Suprapubic skin (tissue), 4 donors: Measurements from ENCODE around the gene KNDC1. TPM values are rescaled to one million over a fixed set of nuclear protein-coding genes. Genes with fewer than 3 reads are reported as not detected.

Experiments used
- DNase-seq, 2 donors: peaks; one replicate each; pipeline ENCODE4 v3.0.0-alpha.2; 2019; ENCODE audit warnings: low spot score in 2 of 2
- H3K27ac ChIP-seq: fragments of 200-600 bp; sonication (generic); one replicate; pipeline ENCODE4 v1.5.1; 2019
- H3K27me3 ChIP-seq: fragments of 200-600 bp; sonication (generic); one replicate; pipeline ENCODE4 v1.5.1; 2019
- H3K36me3 ChIP-seq: fragments of 200-600 bp; sonication (generic); one replicate; pipeline ENCODE4 v1.5.1; 2019
- H3K4me1 ChIP-seq: fragments of 200-600 bp; sonication (generic); one replicate; pipeline ENCODE4 v1.5.1; 2019
- H3K4me3 ChIP-seq: fragments of 200-600 bp; sonication (generic); one replicate; pipeline ENCODE4 v1.5.1; 2019; ENCODE audit warnings: mild to moderate bottlenecking
- H3K9me3 ChIP-seq: fragments of 200-600 bp; sonication (generic); one replicate; pipeline ENCODE4 v1.5.1; 2019
- EP300 ChIP-seq: sonication (generic); formaldehyde crosslinking; IDR thresholded peaks from one replicate; pipeline ENCODE4 v1.6.1; 2017; ENCODE audit warnings: antibody characterized with exemption
- POLR2A ChIP-seq, 2 donors: fragments of 450-650 bp; IDR thresholded peaks; one replicate each; pipeline ENCODE4 v1.6.1; 2017; ENCODE audit warnings: antibody characterized with exemption in 2 of 2, mild to moderate bottlenecking in 2 of 2, moderate library complexity in 2 of 2
- POLR2AphosphoS5 ChIP-seq, 3 donors: sonication (generic); formaldehyde crosslinking; IDR thresholded peaks; one replicate each; pipeline ENCODE4 v1.6.1; 2017; ENCODE audit warnings: antibody characterized with exemption in 3 of 3
- WGBS: methylation state at CpG from one replicate; pipeline ENCODE4 v1.1.5; 2018; 5-methylcytosine and 5-hydroxymethylcytosine counted together
- total RNA-seq, 4 donors: library from RNA; depleted of rRNA; stranded (reverse); fragments of >200 nt; gene quantifications; one replicate each; pipeline ENCODE4 v1.1.0, GENCODE V29; 2016
- TF ChIP-seq, protein P1 (sequence below), 2 donors: fragments of 200-600 bp in 1 of 2; fragments of 450-650 bp in 1 of 2; sonication (generic) in 1 of 2; IDR thresholded peaks; one replicate each; pipeline ENCODE4 v1.5.1; 2016 to 2019; ENCODE audit warnings: antibody characterized with exemption in 2 of 2, mild to moderate bottlenecking in 1 of 2, moderate library complexity in 1 of 2

The KNDC1 gene
- total RNA-seq, 4 donors from 2014 or later = 0.08 to 2.5 (median 0.58) TPM

DNA sequence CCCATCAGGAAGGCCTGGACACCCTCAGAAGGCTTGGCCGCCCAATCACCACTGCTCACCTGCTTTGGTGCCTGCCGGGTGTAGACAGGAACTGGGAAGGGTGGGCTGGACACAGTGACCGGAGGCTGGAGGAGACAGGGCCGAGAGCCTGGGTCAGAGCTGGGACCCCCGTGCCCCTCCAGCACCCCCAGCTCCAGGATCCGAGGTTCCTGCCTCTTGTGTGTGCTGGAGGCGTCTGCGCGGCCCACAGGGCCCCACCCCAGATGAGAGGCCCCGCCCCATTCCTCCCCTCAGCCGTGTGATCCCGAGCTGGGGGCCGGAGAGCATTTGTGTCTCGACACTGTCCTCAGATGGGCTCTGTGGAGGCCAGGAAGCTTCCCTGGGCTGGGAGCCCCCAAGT lies 107.3 kb downstream of the KNDC1 start:
- Histone ChIP-seq H3K4me1 (peaks cover 15% of the 10 kb centered on the region), H3K36me3 (peaks cover 7% of the 10 kb centered on the region), H3K9me3 (no peaks in the 10 kb centered on the region), H3K4me3 (no peak overlapping the region), H3K27me3 (no peaks in the 10 kb centered on the region), H3K27ac (no peak overlapping the region)
- no CpG with 5 or more reads among the region's 14 CpGs for WGBS
- TF ChIP-seq EP300 = no peak
- TF ChIP-seq, protein P1, sequence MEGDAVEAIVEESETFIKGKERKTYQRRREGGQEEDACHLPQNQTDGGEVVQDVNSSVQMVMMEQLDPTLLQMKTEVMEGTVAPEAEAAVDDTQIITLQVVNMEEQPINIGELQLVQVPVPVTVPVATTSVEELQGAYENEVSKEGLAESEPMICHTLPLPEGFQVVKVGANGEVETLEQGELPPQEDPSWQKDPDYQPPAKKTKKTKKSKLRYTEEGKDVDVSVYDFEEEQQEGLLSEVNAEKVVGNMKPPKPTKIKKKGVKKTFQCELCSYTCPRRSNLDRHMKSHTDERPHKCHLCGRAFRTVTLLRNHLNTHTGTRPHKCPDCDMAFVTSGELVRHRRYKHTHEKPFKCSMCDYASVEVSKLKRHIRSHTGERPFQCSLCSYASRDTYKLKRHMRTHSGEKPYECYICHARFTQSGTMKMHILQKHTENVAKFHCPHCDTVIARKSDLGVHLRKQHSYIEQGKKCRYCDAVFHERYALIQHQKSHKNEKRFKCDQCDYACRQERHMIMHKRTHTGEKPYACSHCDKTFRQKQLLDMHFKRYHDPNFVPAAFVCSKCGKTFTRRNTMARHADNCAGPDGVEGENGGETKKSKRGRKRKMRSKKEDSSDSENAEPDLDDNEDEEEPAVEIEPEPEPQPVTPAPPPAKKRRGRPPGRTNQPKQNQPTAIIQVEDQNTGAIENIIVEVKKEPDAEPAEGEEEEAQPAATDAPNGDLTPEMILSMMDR (IDR thresholded peaks at IDR 0.05) = no peak
- TF ChIP-seq POLR2A (IDR thresholded peaks at IDR 0.05) = no peak
- TF ChIP-seq POLR2AphosphoS5 (IDR thresholded peaks at IDR 0.05) = no peak
- no peak for DNase-seq

DNA sequence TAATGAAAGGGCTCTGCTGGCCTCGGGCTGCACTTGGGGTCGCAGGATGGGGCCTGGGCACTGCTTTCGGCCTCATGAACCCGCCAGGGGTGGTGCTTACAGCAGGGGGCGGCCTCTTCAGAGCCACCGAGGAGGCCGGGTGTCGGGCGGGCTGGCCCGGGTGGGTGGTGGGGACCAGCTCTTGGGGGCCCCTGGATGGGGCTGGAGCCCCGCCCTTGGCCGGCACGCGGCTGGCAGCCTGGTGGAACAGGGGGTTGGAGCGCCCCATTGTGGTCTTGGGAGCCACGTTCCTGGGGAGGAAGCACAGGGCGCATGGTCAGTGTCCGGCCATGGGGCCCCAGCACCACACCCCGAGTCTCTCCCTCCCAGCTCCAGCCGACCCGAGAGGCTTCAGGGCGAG lies 107.8 kb downstream of the KNDC1 start:
- no peak overlapping the region for H3K27ac ChIP-seq
- no peaks in the 10 kb centered on the region for H3K27me3 ChIP-seq
- H3K9me3 ChIP-seq = no peaks in the 10 kb centered on the region
- peaks cover 7% of the 10 kb centered on the region for H3K36me3 ChIP-seq
- peaks cover 9% of the 10 kb centered on the region for H3K4me1 ChIP-seq
- 91% methylated on average over 18 of the region's 22 CpGs for WGBS
- H3K4me3 ChIP-seq = no peak overlapping the region
- no peak for DNase-seq
- TF ChIP-seq POLR2A (IDR thresholded peaks at IDR 0.05) (no peak), POLR2AphosphoS5 (IDR thresholded peaks at IDR 0.05) (no peak), EP300 (no peak)
- TF ChIP-seq, protein P1 (IDR thresholded peaks at IDR 0.05) = no peak

DNA sequence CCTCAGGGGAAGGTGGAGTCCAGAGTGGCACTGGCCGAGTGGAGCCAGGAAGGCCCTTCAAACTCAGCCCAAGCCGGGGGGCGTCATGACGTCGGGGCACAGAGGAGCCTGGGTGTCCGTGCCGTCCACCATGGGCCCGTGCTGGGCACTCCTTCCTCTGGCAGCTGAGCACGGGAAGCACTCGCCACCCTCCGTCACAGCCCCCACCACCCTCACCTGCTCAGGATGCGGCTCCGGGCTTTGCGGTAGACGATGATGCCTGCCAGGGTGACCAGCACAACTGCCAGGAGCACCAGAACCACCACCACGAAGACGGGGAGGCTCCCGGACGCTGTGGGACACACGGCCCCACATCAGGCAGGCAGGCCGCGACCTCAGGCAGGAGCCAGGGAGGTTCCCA lies 108.5 kb downstream of the KNDC1 start:
- Histone ChIP-seq H3K4me3 (no peak overlapping the region), H3K27me3 (no peaks in the 10 kb centered on the region), H3K4me1 (peaks cover 5% of the 10 kb centered on the region), H3K36me3 (peaks cover 7% of the 10 kb centered on the region), H3K9me3 (no peaks in the 10 kb centered on the region), H3K27ac (no peak overlapping the region)
- WGBS = 88% methylated on average over 7 of the region's 22 CpGs
- no peak for TF ChIP-seq POLR2AphosphoS5 (IDR thresholded peaks at IDR 0.05)
- DNase-seq = no peak

DNA sequence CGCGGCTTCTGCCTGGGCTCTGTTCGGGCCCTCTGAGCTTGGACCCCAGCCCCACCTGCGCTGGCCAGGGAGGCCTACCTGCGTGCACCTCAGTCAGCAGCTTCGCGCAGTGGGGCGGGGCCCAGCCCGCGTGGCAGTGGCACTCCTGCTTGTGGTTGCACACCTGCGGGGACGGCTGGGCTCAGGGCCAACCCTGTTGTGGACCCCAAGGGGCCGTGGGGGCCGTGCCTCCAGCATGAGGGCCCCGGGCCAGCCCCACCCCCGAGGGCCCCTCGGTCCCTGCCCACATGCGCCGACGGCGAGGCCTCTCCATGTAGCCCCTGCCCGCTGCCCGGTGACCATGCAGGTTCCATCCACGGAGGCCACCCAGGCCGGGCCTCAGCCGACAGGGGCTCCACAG lies 109.3 kb downstream of the KNDC1 start:
- H3K4me3 ChIP-seq = no peak overlapping the region
- peaks cover 7% of the 10 kb centered on the region for H3K36me3 ChIP-seq
- 100% methylated on average over 1 of the region's 26 CpGs for WGBS
- no peaks in the 10 kb centered on the region for H3K27me3 ChIP-seq
- no peaks in the 10 kb centered on the region for H3K9me3 ChIP-seq
- TF ChIP-seq, protein P1 (IDR thresholded peaks at IDR 0.05) = no peak
- TF ChIP-seq EP300 = no peak
- TF ChIP-seq POLR2A (IDR thresholded peaks at IDR 0.05) = no peak
- TF ChIP-seq POLR2AphosphoS5 (IDR thresholded peaks at IDR 0.05) = no peak
- peaks cover 3% of the 10 kb centered on the region for H3K4me1 ChIP-seq
- no peak overlapping the region for H3K27ac ChIP-seq
- DNase-seq = no peak

DNA sequence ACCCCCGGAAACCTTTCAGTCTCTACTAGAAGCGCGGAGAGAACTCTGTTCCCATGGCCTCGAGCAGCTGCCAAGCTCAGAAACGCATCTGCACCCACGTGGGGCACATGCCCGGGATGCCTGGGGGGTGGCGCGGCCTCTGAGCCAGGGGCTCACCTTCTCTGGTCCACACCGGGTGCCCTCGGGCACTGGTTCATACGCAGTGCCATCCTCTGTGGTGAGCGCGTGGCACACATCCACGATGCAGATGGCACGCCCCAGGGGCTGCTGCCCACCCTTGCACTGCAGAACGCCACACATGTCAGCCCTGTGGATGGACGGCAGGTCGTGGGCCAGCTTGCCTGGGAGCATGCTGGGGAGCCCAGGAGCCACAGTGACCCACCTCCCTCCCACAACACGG lies 110.2 kb downstream of the KNDC1 start:
- Histone ChIP-seq H3K9me3 (no peaks in the 10 kb centered on the region), H3K4me3 (no peak overlapping the region), H3K27ac (no peak overlapping the region), H3K36me3 (peaks cover 7% of the 10 kb centered on the region), H3K4me1 (peaks cover 8% of the 10 kb centered on the region), H3K27me3 (no peaks in the 10 kb centered on the region)
- 84% methylated on average over 16 of the region's 20 CpGs for WGBS
- TF ChIP-seq, protein P1 (IDR thresholded peaks at IDR 0.05) = no peak
- TF ChIP-seq POLR2AphosphoS5 (IDR thresholded peaks at IDR 0.05) (no peak), EP300 (no peak), POLR2A (IDR thresholded peaks at IDR 0.05) (no peak)
- no peak for DNase-seq

DNA sequence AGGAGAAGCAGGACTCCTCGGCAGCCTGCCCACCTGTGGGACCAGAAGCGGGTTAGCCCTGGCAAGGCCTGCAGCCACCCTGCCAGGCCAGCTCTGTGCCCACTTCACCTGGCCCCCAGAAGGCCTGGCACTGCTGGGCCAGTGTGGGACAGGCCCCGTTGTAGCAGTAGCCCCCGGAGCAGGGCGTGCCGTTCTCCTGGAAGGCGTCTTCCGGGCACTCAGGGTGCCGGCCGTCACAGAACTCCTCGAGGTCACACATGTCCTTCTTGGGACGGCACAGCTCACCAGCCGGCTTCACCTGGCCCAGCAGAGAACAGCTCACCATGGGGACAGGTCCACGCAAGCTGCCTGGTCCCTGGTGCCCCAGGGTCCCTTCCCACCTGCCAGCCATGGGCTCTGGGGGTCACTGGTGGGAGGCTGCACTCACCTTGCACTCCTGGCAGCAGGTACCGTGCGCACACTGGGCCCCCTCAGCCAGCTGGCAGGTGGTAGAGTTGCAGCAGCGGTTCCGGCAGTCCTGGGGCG lies 110.8 kb downstream of the KNDC1 start:
- 60% methylated on average over 5 of the region's 19 CpGs for WGBS
- no peak for TF ChIP-seq EP300
- TF ChIP-seq, protein P1 (IDR thresholded peaks at IDR 0.05) = no peak
- Histone ChIP-seq H3K36me3 (peaks cover 7% of the 10 kb centered on the region), H3K4me3 (no peak overlapping the region), H3K9me3 (no peaks in the 10 kb centered on the region), H3K27ac (no peak overlapping the region), H3K27me3 (no peaks in the 10 kb centered on the region), H3K4me1 (peaks cover 14% of the 10 kb centered on the region)
- no peak for DNase-seq
